GM12878 (cell line): ENCODE data around the gene RTN4. TPM values are rescaled to one million over a fixed set of nuclear protein-coding genes. Genes with fewer than 3 reads are reported as not detected.

Source experiments
- ATAC-seq: fragments of 200-7000 bp; cut with Tn5 transposase; 3 replicates; pipeline ENCODE4 v1.9.1; 2020; ENCODE audit warnings: mild to moderate bottlenecking, moderate library complexity
- BruUV-seq: library from RNA; stranded (reverse); fragments of 400-500 nt; replicated peaks from 2 replicates; lab custom pipeline; 2021; lab: Mats Ljungman, UMichigan
- CTCF ChIA-PET: fragments of 300-600 bp; sonication (Branson Sonifier 250); formaldehyde crosslinking; extraction: SDS; loops from one replicate; lab custom pipeline; 2021; ENCODE audit warnings: inconsistent platforms; lab: Yijun Ruan, JAX
- POLR2A ChIA-PET: fragments of 350-600 bp; formaldehyde crosslinking; extraction: SDS; loops from one replicate; lab custom pipeline; 2021; ENCODE audit warnings: inconsistent platforms; lab: Charles Lee
- RAD21 ChIA-PET: fragments of 300-600 bp; sonication (Branson Sonifier 250); formaldehyde crosslinking; loops from one replicate; lab custom pipeline; 2023; ENCODE audit warnings: antibody characterized with exemption; ENCODE audit not compliant: unreplicated experiment; lab: Charles Lee
- SMC1A ChIA-PET: fragments of 300-600 bp; sonication (Branson Sonifier 250); formaldehyde crosslinking; loops from one replicate; lab custom pipeline; 2023; ENCODE audit not compliant: unreplicated experiment, uncharacterized antibody; lab: Charles Lee
- DNase-seq: peaks from one replicate; pipeline ENCODE4 v3.0.0-alpha.2; 2011; ENCODE audit warnings: low read depth, low spot score
- FAIRE-seq: peaks from 3 replicates; lab custom pipeline; 2011; peaks lifted over from hg19 to GRCh38; lab: Jason Lieb, UNC
- H2AFZ ChIP-seq: 2 replicates; pipeline ENCODE4 v1.6.0; 2011; ENCODE audit warnings: low read depth, low read length, control low read depth; ENCODE audit not compliant: control insufficient read depth
- H3K27ac ChIP-seq: 2 replicates; pipeline ENCODE4 v1.5.1; 2011; ENCODE audit warnings: control low read depth; ENCODE audit not compliant: control insufficient read depth, insufficient read depth
- H3K27me3 ChIP-seq, 2 experiments: replicated peaks in 1 of 2; 2 replicates each; pipeline versions ENCODE4 v1.6.0 to v1.6.1; 2011; ENCODE audit warnings: low read length in 1 of 2; ENCODE audit not compliant: control insufficient read depth in 2 of 2, insufficient read depth in 2 of 2
- H3K36me3 ChIP-seq, 2 experiments: 2 replicates each; pipeline ENCODE4 v1.5.1; 2011; ENCODE audit warnings: low read length in 1 of 2; ENCODE audit not compliant: control insufficient read depth in 2 of 2, insufficient read depth in 2 of 2
- H3K4me1 ChIP-seq: 2 replicates; pipeline ENCODE4 v1.6.1; 2011; ENCODE audit warnings: mild to moderate bottlenecking, low read length, moderate library complexity, mixed read lengths; ENCODE audit not compliant: control insufficient read depth, insufficient read depth
- H3K4me2 ChIP-seq: 2 replicates; pipeline ENCODE4 v1.6.0; 2011; ENCODE audit warnings: control low read depth; ENCODE audit not compliant: control insufficient read depth, insufficient read depth
- H3K4me3 ChIP-seq: fragments of 200-600 bp; sonication (generic); 2 replicates; pipeline ENCODE4 v1.5.1; 2016
- H3K79me2 ChIP-seq: 2 replicates; pipeline ENCODE4 v1.6.0; 2011; ENCODE audit warnings: low read length; ENCODE audit not compliant: control insufficient read depth, insufficient read depth
- H3K9ac ChIP-seq: 2 replicates; pipeline ENCODE4 v1.8.0; 2011; ENCODE audit warnings: low read length, control low read depth, mixed read lengths; ENCODE audit not compliant: control insufficient read depth, insufficient read depth
- H3K9me3 ChIP-seq: replicated peaks from 3 replicates; pipeline ENCODE4 v1.5.1; 2011; ENCODE audit warnings: mild to moderate bottlenecking, low read length; ENCODE audit not compliant: control insufficient read depth, insufficient read depth
- H4K20me1 ChIP-seq: 2 replicates; pipeline ENCODE4 v1.6.0; 2011; ENCODE audit not compliant: control insufficient read depth, insufficient read depth
- BHLHE40 ChIP-seq, 2 experiments: fragments of 450-650 bp in 1 of 2; IDR thresholded peaks; 2 replicates each; pipeline ENCODE4 v1.6.1; 2011 to 2017; ENCODE audit warnings: low read depth in 2 of 2, borderline replicate concordance in 1 of 2, improper control_type of control experiment in 1 of 2, low read length in 1 of 2, mild to moderate bottlenecking in 1 of 2
- CREB1 ChIP-seq: IDR thresholded peaks from 2 replicates; pipeline ENCODE4 v1.6.1; 2012; ENCODE audit warnings: low read depth, mild to moderate bottlenecking, inconsistent platforms
- EED ChIP-seq: sonication (generic); IDR thresholded peaks from 2 replicates; pipeline ENCODE4 v1.6.1; 2016; ENCODE audit warnings: antibody characterized with exemption, low read depth
- EP300 ChIP-seq, 2 experiments: fragments of 150-350 bp in 1 of 2; IDR thresholded peaks; 2 replicates each; pipeline ENCODE4 v1.6.1; 2011 to 2012; ENCODE audit warnings: low read depth in 2 of 2, low read length in 2 of 2, borderline replicate concordance in 1 of 2, improper control_type of control experiment in 1 of 2, inconsistent platforms in 1 of 2; ENCODE audit not compliant: control insufficient read depth in 1 of 2
- JUNB ChIP-seq: IDR thresholded peaks from 2 replicates; pipeline ENCODE4 v1.6.1; 2016; ENCODE audit warnings: antibody characterized with exemption, mild to moderate bottlenecking
- JUND ChIP-seq: IDR thresholded peaks from 2 replicates; pipeline ENCODE4 v1.6.1; 2012; ENCODE audit warnings: low read depth, mild to moderate bottlenecking, low read length, improper control_type of control experiment, moderate library complexity
- LARP7 ChIP-seq: fragments of 450-650 bp; IDR thresholded peaks from 2 replicates; pipeline ENCODE4 v1.6.1; 2017; ENCODE audit warnings: mild to moderate bottlenecking
- RCOR1 ChIP-seq: conservative IDR thresholded peaks from 2 replicates; pipeline ENCODE4 v1.6.1; 2012; ENCODE audit warnings: low read depth, low read length, improper control_type of control experiment
- RUNX3 ChIP-seq: IDR thresholded peaks from 2 replicates; pipeline ENCODE4 v1.6.1; 2012; ENCODE audit warnings: low read length, inconsistent platforms
- SPI1 ChIP-seq: IDR thresholded peaks from 2 replicates; pipeline ENCODE4 v1.6.1; 2011; ENCODE audit warnings: low read depth, mild to moderate bottlenecking, low read length, moderate library complexity, borderline replicate concordance; ENCODE audit not compliant: insufficient read depth
- SRF ChIP-seq, 2 experiments: IDR thresholded peaks; 2 replicates each; pipeline ENCODE4 v1.6.1; 2011; ENCODE audit warnings: low read depth in 2 of 2, low read length in 2 of 2, mild to moderate bottlenecking in 1 of 2, moderate library complexity in 1 of 2
- ZNF24 ChIP-seq: fragments of 450-650 bp; IDR thresholded peaks from 2 replicates; pipeline ENCODE4 v1.6.1; 2017; ENCODE audit warnings: antibody characterized with exemption, mild to moderate bottlenecking
- WGBS: methylation state at CpG from one replicate; pipeline ENCODE4 v1.1.6; 2016; ENCODE audit warnings: low lambda C conversion rate; ENCODE audit not compliant: insufficient replicate concordance, insufficient coverage; ENCODE audit errors: missing lambda C conversion rate; 5-methylcytosine and 5-hydroxymethylcytosine counted together
- in situ Hi-C: fragments of 300-500 bp; cut with MboI; formaldehyde crosslinking; loops from 9 replicates; pipeline ENCODE4 v1.14.3; 2018; ENCODE audit warnings: mixed read lengths
- intact Hi-C: fragments of 100-400 bp; cut with micrococcal nuclease; formaldehyde crosslinking; loops from one replicate; pipeline ENCODE4 v1.14.2; 2022; ENCODE audit not compliant: unreplicated experiment
- polyA plus RNA-seq, 11 experiments: library from polyadenylated mRNA; depleted of rRNA in 4 of 11; unstranded in 6 of 11; stranded (reverse) in 5 of 11; fragments of >200 nt; fragmentation: Nextera tagmentation in 4 of 11; fragmentation: Illumina TruSeq in 1 of 11; extraction: Ambion mirVana in 4 of 11; extraction: Trizol in 1 of 11; gene quantifications; 1 replicate in 1 of 11; 2 replicates in 10 of 11; pipeline versions ENCODE4 v1.2.1 to v1.2.3, GENCODE V29; 2011 to 2016; ENCODE audit warnings: inconsistent platforms in 2 of 11, missing spikeins in 2 of 11, low read depth in 1 of 11
- total RNA-seq, 4 experiments: library from RNA; depleted of rRNA in 3 of 4; stranded (reverse); fragments of >200 nt in 3 of 4; fragmentation: Illumina TruSeq in 1 of 4; extraction: Trizol in 1 of 4; gene quantifications; 2 replicates each; pipeline versions ENCODE4 v1.2.1 to v1.2.3, GENCODE V29; 2013 to 2021
- TF ChIP-seq, protein P1 (sequence below): fragments of 150-350 bp; IDR thresholded peaks from 2 replicates; pipeline ENCODE4 v1.6.1; 2014; ENCODE audit warnings: mild to moderate bottlenecking, low read depth, low read length
- TF ChIP-seq, protein P2 (sequence below): fragments of 450-650 bp; IDR thresholded peaks from 2 replicates; pipeline ENCODE4 v1.6.1; 2017; ENCODE audit warnings: mild to moderate bottlenecking, moderate library complexity

RTN4 gene
- total and polyA plus RNA-seq, 10 of the 15 experiments (the other 5 are each of a cell fraction or from before 2014, with no cell fraction given): 56.0 to 133 (median 83.3) TPM

DNA sequence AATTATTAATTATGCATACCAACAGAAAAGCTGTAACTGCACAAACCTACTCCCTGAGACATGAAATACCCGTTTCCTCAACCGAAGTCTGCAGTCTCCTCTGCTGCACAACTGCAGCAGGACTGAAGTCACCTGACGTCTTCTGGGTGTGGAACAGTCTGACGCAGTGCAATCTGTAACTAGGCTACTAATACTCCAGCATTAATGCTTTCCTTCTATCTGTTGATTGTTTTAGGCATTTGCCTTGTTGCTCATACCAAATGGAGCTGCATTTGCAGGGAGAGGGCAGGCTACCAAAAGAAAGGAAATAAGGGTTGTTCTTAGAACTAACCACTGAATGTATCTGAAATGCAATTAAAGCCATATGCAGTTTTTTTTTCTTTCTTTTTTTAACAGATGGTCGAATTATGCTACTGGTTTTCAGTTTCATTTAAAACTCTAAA is 40.1 kb downstream of the RTN4 start (continued):
- TF ChIP-seq BHLHE40 (IDR thresholded peaks at IDR 0.05; ENCODE audit: borderline replicate concordance in 1 of 2, low read depth in 2 of 2, low read length in 1 of 2): peak; percentile 65 to 73; a peak in 3 of 4 replicates
- peak; percentile 40; the same call in 1 of the 2 replicates for TF ChIP-seq ZNF24
- TF ChIP-seq RUNX3: 0 out of 2 replicates have a peak, but pooled peaks have one; percentile 29
- peak; percentile 75 for TF ChIP-seq CREB1
- no peak for TF ChIP-seq JUND
- no peak for TF ChIP-seq LARP7
- TF ChIP-seq, protein P1, sequence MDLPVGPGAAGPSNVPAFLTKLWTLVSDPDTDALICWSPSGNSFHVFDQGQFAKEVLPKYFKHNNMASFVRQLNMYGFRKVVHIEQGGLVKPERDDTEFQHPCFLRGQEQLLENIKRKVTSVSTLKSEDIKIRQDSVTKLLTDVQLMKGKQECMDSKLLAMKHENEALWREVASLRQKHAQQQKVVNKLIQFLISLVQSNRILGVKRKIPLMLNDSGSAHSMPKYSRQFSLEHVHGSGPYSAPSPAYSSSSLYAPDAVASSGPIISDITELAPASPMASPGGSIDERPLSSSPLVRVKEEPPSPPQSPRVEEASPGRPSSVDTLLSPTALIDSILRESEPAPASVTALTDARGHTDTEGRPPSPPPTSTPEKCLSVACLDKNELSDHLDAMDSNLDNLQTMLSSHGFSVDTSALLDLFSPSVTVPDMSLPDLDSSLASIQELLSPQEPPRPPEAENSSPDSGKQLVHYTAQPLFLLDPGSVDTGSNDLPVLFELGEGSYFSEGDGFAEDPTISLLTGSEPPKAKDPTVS: no peak
- 0 out of 2 replicates have a peak, but pooled peaks have one; percentile 20 for TF ChIP-seq SPI1

DNA sequence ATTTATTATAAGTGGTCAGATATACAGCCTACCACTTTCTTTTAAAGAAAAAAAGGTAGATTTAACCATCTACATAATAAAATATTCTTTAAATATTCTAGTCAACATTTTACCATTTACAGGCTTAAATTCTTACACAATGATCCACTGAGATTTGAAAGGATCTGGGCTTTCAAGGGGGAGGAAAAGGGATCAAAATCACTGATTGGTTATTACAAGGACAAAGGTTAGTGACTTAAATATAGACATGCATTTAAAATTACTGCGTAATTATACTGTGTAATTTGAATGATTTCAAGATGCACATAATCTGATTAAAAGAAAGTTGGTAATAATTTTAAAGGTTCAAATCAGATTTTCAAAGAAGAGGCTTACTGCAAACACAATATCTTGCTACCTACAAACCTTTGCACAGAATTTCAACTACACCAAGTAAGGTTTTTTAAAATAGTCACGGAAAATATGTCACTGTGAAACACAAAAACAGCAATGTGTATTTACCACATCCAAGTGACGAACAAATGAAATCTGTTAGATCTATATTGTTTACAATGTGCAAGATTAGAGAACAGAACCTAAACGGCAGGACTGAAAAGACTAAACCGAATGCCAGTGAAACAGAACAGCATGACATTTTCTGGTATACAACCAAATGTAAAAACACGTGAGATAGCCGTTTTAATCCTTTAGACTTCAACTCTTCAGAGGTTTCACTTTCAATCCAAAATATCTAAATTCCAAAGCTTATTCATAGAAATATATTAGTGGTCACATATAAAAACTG is 40.8 kb downstream of the RTN4 start:
- ChIA-PET POLR2A (interaction anchor here (0.5 to 1.9 kb wide), 6 partner anchors 10 to 521 kb away, joined by 3 to 9 read pairs (median 3); partner anchors contain the start of gene RTN4), SMC1A (interaction anchor here (0.6 to 12.9 kb wide), 17 partner anchors 10 to 536 kb away, joined by 3 to 260 read pairs (median 4); partner anchors contain the start of gene RTN4), RAD21 (interaction anchor here (0.7 to 5.9 kb wide), 14 partner anchors 10 to 166 kb away, joined by 3 to 49 read pairs (median 6); no protein-coding TSS in a partner anchor), CTCF (interaction anchor here (0.7 to 14.8 kb wide), 8 partner anchors 10 to 161 kb away, joined by 3 to 342 read pairs (median 6); no protein-coding TSS in a partner anchor)
- intact Hi-C loops (loop anchor here (5.0 kb wide), 1 partner anchor 247 kb away; no protein-coding TSS in a partner anchor), in situ Hi-C loops (no loop called here)
- peak overlapping the region; percentile 90 for H3K4me2 ChIP-seq
- ATAC-seq: peak; percentile 13; the same call in 1 of the 3 replicates
- no TSS peak for BruUV-seq
- no peak for DNase-seq
- H3K79me2 ChIP-seq: peaks cover 68% of the 10 kb centered on the region
- peaks cover 15% of the 10 kb centered on the region; the same call in 1 of the 2 replicates for H3K4me1 ChIP-seq
- H3K27me3 ChIP-seq: no peaks in the 10 kb centered on the region
- no peaks in the 10 kb centered on the region for H4K20me1 ChIP-seq
- H3K27ac ChIP-seq: peak overlapping the region; percentile 45
- H3K36me3 ChIP-seq: no peaks in the 10 kb centered on the region
- no peak for FAIRE-seq
- peak overlapping the region; percentile 42; the same call in 1 of the 2 replicates for H3K9ac ChIP-seq
- 91% methylated on average over 7 of the region's 7 CpGs for WGBS
- peak overlapping the region; percentile 57 for H3K4me3 ChIP-seq
- peak overlapping the region; percentile 18; the same call in 1 of the 2 replicates for H2AFZ ChIP-seq
- no peaks in the 10 kb centered on the region for H3K9me3 ChIP-seq
- TF ChIP-seq EED: no peak
- TF ChIP-seq JUNB: no peak
- TF ChIP-seq, protein P2, sequence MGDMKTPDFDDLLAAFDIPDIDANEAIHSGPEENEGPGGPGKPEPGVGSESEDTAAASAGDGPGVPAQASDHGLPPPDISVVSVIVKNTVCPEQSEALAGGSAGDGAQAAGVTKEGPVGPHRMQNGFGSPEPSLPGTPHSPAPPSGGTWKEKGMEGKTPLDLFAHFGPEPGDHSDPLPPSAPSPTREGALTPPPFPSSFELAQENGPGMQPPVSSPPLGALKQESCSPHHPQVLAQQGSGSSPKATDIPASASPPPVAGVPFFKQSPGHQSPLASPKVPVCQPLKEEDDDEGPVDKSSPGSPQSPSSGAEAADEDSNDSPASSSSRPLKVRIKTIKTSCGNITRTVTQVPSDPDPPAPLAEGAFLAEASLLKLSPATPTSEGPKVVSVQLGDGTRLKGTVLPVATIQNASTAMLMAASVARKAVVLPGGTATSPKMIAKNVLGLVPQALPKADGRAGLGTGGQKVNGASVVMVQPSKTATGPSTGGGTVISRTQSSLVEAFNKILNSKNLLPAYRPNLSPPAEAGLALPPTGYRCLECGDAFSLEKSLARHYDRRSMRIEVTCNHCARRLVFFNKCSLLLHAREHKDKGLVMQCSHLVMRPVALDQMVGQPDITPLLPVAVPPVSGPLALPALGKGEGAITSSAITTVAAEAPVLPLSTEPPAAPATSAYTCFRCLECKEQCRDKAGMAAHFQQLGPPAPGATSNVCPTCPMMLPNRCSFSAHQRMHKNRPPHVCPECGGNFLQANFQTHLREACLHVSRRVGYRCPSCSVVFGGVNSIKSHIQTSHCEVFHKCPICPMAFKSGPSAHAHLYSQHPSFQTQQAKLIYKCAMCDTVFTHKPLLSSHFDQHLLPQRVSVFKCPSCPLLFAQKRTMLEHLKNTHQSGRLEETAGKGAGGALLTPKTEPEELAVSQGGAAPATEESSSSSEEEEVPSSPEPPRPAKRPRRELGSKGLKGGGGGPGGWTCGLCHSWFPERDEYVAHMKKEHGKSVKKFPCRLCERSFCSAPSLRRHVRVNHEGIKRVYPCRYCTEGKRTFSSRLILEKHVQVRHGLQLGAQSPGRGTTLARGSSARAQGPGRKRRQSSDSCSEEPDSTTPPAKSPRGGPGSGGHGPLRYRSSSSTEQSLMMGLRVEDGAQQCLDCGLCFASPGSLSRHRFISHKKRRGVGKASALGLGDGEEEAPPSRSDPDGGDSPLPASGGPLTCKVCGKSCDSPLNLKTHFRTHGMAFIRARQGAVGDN: no peak
- no peak for TF ChIP-seq ZNF24
- no peak for TF ChIP-seq RCOR1
- no peak for TF ChIP-seq EP300 (IDR thresholded peaks at IDR 0.05; ENCODE audit: borderline replicate concordance in 1 of 2, control insufficient read depth in 1 of 2, low read depth in 2 of 2, low read length in 2 of 2)
- TF ChIP-seq SRF (IDR thresholded peaks at IDR 0.05; ENCODE audit: low read depth in 2 of 2, low read length in 2 of 2): no peak
